NCI-H1105 treated with DMSO at 0.1 percent for 48 hours (cell line): ENCODE results near the gene CCDC177.
A peak's percentile ranks its signal among the peaks of the same experiment; 100 is the strongest.
"Not testable (repeated sequence)": the region's sequence is repeated elsewhere in the genome, so short reads cannot be mapped to it uniquely, and the experiment has no call there.

Experiments used
- DNase-seq: peaks from one replicate; lab custom pipeline; 2025; lab: John Stamatoyannopoulos, UW

Gene CCDC177

DNA sequence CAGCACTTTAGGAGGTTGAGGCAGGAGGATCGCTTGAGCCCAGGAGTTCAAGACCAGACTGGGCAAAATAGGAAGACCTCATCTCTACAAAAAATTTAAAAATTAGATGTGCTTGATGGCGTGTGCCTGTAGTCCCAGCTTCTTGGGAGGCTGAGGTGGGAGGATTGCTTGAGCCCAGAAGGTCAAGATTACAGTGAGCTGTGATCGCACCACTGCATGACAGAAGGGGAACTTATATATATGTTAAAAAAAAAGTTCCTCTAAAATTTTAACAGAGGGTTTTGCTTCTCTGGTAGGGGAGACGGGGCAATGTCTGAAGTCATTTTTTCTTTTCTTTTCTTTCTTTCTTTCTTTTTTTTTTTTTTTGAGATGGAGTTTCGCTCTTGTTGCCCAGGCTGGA, 24.8 kb upstream of the CCDC177 start:
- DNase-seq, result not testable (repeated sequence)

DNA sequence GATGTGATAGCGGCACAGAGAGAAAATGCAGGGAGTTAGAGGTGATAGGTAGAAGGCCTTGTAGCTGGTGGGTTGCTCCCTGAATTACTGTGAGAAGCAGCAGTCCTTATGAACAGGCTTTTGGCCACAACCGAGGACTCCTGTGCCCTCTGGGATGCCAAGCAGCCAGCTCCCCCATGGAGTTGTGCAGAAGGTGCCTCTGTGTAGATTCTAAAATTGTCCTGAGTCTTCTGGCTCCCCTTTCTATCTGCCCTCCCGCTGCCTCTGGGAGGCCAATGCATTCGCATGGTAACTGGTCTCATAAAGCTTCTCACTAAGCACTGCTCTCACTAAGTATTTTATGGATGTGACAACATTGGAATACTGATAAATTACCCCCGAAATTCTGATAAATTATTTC, 20.7 kb upstream of the CCDC177 start:
- DNase-seq, result no peak

DNA sequence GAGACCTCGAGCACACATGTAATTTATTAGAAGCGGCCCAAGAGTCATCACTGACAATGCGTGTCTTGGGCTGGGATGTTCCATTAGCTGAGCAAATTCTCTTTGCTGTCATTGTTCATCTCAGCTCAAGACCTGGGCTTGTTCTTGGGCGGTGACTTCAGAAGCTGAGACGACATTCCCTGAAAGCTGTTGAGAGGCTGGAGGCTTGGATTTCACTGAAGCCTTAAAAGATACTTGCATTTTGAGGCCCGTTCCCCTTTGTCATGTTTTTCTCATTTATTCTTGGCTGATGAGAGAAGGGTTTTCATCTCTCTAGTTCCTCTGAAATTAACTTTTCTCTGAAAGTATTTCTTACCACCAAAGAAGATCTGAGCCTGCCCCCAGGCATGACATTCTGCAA, 20.2 kb upstream of the CCDC177 start:
- DNase-seq, result no peak

DNA sequence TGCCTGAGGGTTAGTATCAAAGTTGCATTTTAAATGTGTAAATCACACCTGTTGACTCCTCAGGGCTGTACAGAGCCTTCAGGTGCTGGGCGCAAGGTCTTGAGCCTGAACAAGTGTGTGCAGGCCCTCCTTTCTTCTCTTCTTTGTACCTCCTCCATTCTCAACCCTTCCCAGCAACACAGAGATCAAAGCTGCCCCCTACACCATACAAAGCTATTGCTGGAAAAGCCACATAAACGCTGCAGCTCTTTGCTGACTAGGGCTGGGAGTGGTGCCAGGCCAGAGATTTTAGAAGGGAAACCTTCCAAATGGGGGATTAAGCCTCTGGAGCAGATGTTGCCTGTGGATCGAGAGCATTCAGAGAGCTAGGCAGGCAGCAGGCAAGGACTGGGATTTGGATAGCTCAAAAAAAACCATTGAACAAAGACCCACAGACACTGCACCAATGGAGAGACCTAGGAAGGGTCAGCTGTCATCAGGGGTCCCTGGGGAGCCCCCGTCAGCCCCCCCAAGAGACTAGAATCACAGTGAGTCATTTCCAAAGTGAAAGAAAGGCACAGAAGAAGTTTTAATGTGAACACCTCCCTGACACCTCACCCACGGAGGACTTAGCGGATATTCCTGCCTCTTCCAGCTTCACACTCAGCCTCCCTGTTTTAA, 18.5 kb upstream of the CCDC177 start:
- peak; percentile 83 for DNase-seq

DNA sequence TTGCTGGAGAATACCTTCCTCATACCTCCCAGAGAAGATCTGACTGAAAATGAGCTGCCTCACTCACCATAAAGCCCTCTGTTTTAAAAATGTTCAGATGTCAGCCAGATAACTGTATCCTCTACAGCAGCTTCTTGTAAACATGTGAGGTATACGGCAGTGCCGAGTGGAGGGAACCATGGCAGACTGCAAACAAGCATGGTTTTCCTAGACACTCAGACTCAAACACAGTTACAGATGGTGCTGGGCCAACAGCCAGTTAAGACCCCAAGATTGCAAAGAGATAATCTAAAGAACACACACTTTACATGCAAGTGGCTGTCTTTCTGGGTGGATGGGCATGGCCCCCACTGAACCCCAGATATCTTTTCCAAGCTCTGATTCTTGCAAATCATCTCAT, 16.6 kb upstream of the CCDC177 start:
- DNase-seq, result no peak

DNA sequence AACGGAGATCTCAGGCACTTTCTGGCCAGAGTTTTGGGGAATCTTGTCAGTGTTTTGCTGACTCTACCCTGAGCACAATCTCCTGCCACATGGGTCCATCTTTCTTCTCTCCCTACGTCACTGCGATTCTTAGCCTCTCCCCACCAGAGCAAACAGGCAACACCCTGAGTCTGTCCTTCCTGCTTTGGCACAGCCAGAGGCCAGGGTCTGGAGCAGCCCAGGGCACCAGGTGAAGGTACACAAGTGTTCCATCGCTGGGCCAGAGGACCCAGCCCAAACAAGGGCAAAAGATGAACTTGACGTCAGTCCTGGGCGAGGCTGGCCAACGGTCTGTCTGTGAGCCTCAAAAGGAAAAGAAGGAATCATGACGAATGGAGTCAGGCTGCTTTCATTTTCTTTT, 12.7 kb upstream of the CCDC177 start:
- DNase-seq, result no peak

DNA sequence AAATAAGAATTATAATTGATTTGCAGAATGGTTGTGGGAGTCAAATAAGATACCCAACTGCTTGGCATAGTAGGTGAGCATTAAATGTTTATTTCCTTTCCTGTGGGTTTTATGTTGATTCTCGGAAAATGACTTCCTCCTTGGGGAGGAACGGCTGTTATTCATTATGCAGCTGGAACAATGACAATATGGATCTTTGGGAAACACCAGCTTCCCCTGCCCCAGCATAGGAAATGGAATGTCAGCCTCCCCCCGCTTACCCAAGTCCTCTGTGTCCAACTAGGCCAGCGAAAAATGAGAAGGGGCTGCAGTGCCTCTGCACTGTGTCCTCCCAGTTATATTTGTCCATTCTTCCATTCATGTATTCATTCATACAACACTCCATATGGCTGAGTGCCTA, 11.7 kb upstream of the CCDC177 start:
- DNase-seq, result no peak

DNA sequence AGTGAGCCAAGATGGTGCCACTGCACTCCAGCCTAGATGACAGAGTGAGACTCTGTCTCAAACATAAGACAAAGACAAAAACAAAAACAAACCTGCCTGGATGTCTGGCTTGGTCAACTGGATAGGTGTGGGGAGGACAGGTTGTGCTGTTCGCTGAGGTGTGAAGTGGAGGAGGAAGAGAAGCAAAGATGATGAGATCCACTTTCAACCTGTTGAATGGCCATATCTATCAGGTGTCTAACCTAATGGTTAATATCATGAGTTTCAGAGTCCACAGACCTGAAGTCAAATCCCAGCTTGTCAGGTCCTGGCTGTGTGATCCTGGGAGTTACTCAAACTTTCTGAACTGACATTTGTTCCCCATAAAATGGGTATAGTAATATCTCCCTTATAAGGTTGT, 9.7 kb upstream of the CCDC177 start:
- DNase-seq, result no peak

DNA sequence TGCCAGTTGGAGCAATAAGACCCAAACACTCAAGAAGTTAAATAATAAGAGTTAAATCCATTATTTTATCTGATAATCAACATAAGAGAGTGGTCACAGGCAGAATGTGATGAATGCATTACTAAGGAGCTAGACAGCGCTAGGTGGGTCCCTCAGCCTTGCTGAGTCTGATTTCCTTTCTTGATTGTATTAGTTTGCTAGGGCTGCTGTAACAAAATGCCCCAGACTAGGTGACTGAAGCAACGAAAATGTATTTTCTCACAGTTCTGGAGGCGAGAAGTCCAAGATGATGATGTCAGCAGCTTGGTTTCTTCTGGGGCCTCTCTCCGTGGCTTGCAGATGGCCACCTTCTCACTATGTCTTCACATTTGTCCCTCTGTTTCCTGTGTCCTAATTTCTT, 8.2 kb upstream of the CCDC177 start:
- no peak for DNase-seq

DNA sequence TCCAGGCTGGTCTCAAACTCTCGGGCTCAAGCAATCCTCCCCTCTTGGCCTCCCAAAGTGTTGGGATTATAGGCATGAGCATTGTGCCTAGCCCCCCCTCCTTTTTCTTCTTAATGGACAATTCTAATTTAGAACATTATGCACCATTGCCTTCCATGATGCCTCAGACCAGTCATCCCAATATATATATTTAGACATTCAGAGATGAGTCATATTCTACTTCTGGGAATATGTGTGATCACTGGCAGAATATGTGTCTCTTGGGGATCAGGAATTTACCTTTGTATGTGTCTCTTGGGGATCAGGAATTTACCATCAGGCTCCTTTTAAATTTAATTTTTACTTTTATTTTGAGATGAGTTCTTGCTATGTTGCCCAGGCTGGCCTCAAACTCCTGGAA, 7.5 kb upstream of the CCDC177 start:
- DNase-seq, result no peak

DNA sequence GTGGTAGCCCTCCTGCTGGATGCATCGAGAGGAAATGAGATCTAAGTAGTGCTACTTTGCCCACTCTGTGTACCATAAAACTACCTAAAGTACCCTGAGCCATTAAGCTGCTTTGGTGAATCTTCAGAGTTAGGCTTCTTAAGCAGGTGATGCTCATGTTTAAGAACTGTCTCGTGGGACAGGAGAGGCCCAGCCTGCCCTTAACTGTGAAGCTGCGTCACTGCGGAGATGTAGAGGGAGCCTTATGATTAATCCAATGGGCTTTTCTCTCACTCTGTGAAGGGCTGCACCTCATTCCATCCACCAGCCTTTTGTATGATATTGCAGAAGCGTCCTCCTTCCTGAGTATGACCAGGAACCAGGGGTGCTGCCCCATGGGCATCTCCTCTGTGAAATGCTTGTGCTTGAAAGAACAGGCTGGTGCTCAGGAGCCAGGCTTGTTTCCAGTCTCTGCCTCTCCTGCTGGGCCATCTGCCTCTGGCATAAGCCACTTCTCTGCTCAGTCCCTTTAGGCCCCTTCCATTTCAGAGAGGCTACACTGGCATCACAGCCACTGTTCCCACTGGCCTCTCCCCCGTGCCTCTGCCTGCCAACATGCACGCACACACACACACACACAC, 6.8 kb upstream of the CCDC177 start:
- no peak for DNase-seq

DNA sequence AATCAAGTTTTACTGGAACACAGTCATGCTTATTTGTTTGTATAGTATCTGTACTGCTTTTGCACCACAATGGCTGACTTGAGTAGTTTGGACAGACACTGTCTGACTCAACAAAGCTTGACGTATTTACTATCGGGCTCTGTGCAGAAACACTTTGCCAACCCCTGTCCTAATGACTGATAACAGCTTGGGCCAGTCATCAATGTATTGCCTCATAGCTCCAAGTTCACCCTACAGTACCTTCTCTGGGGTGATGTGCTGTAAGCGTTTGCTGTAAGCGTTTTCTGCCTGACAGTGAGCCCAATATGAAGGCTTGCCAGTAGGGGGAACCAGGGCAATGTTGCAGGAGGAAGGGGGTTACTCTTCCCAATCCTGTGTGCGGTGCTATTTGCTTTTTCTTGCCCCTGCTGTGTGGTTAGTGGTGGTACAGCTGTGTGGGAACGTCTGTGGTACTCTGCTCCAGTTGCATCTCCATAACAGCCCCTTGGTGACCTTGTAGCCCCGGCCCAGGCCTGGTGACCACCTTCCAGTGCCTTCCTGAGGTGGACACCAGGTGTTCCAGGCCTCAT, 5.4 kb upstream of the CCDC177 start:
- DNase-seq, result peak; percentile 8

DNA sequence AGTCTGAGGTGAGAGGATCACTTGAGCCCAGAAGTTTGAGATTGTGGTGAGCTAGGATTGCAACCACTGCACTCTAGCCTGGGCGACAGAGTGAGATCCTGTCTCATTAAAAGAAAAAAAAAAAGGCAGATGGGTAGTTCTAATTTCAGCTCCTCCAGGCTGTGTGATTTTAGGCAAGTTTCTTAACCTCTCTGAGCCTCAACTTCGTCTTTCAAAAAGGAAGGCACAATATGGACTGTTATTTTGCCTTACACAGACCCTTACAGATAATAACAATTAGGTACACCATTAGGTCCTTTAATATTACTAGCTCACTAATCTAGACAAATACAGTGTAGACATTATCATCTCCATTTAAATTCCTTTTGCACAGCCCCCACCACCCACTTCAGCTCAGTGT, 4.8 kb upstream of the CCDC177 start:
- DNase-seq, result no peak

DNA sequence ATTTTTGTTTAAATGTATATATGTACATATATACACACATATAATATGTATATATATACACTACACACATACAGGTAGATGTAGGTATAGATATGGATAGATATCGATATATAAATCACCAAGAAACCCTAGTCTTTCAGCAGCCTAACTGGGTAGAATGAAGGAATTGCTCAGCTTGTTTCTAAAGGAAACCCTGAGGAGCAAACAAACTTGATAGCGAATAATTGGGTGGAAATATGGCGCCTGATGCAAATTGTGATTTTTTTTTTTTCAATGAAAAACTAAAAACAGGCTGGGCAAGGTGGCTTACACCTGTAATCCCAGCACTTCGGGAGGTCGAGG, 254 bp upstream of the CCDC177 start:
- DNase-seq, result no peak

DNA sequence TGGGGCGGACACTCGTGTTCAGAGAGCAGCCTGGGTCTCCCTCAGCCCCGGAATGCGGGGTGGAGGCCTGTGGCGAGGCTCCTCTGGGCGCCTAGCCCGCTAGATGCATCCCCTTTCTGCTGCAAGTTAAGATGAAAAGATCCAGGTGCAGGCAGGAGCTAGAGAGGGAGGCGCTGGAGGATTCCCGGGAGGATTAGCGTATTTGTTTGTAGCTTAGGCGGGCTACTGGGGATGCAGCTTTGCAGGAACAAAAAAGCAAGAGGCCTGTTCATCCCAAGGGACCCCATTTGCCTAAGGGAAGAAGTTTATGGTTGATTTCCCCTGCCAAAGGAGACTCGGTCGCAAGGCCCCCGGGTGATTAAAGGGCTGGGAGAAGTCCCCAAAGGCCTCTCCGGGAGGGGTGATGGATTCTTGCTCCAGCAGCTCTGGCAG, 824 bp downstream of the CCDC177 start:
- DNase-seq, result peak; percentile 79

DNA sequence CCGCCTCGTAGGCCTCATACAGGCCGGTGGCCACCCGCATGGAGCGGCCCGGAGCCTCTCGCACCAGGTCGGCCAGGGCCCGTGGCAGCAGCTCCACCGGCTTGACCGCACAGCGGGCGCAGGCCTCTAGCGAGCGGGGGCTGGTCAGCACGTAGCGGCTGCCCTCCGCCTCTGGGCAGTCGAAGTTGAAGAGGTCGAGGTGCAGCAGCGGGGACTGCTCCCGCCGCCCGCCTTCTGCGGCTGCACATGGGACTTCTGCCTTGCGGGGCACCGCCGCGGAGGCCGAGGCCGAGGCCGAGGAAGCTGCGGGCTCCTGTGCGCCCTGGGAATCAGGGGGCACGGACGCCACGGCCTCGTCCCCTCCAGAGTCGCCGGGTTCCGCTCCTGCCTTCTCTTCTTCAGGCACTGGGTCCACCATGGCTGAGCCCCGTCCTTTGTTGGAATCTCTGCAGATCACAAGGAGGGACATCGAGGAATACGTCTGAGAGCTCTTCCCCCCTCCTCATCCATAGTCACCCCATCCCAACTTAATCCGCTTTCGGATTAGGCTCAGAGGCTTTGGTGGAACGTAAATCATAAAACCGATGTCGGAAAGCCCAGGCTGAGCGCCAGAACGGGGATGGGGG, 1.4 kb downstream of the CCDC177 start:
- DNase-seq, result no peak

DNA sequence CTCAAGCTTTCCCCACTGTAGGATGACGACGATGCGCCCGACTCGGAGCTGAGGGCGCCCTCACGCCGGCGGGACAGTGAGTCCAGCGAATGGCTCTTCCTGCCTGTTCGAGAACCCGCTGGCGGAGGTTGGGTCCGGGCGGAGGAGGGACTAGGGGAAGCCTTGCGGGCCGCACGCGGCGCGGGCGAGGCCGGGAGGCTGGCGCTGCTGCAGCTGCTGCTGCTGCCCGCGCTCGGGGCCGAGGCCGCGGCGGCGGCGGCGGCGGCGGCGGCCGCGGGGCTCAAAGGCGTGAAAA, 1.9 kb downstream of the CCDC177 start:
- DNase-seq, result no peak

DNA sequence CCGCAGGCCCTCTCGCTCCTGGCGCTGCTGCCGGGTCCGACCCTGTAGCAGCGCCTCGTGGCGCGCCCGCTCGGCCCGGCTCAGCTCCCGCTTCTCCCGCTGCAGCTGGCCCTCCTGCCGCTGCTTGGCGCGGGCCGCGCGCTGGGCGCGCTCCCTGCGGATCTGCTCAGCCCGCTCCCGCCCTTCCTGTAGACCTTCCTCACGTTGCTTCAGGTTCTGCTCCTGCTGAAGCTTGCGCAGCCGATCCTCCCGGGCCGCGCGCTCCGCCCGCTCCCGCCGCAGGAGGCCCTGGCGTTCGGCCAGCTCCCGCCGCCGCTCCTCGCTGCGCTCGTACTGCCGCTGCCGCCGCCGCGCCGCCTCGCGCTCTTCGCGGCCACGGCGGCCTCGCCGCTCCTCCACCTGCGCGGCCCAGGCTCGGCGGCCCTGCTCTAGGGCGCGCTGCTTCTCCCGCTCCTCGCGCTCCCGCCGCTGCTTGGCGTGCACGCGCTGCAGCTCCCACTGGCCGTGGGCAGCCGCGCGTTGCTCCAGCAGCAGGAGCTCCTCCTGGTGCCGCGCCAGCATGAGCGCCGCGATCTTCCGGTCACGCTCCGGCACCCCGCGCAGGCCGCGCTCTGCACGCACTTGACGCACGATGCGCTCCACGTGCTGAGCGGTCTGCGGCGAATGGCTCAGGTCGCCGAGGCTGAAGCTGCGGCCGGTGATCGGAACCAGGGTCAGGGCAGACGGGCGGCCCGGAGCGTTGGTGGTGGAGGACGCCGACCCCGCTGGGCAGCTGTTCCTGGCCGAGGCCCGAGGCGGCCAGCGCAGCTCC, 2.4 kb downstream of the CCDC177 start:
- DNase-seq, result no peak

DNA sequence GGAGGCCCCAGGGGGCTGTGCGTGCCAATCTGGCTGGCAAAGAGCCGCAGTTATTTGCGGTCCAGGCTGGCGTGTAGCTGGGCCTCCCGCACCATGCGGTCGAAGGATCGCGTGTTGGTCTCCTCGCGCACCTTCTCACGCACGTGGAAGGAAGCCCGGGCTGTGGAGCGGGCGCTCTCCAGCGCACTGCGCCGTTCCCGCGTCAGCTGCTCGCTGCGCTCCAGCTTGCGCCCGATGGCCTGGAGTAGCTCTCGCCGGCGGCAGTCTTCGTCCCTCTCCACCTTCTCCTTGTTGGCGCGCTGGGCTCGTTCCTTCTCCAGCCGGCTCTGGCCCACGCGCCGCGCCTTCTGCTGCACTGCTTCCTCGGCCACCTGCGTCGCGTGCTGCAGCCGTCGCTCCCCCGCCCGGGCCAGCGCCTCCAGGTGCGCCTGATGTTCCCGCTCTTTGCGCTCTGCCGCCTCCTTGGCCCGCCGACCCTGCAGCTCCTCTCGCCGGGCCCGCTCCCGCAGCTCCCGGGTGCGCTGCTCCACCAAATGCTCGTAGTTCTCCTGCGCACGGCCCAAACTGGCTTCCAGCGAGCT, 3.1 kb downstream of the CCDC177 start:
- no peak for DNase-seq

DNA sequence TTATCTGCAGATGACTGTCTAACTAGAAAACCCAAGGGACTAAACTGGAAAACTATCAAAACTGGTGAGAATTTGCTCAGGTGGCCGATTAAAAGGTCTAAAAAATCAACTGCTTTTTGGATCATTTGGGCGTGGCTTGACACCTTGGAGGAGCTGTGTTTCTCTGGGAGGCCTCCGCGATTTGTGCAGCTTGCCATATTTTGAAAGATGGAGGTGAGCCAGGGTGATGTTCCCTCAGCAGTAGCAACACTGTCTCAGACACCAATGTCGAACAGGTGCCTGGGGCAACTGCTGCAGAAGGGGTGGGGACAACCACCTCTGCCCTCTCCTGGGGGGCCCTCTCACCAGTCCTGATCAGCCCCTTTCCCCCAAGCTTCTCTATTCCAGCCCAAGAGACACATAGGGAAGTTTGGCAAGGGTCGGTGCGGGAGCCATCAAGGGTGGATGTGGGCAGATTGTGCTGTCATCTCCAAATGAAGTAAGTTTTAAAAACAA, 3.8 kb downstream of the CCDC177 start:
- no peak for DNase-seq

DNA sequence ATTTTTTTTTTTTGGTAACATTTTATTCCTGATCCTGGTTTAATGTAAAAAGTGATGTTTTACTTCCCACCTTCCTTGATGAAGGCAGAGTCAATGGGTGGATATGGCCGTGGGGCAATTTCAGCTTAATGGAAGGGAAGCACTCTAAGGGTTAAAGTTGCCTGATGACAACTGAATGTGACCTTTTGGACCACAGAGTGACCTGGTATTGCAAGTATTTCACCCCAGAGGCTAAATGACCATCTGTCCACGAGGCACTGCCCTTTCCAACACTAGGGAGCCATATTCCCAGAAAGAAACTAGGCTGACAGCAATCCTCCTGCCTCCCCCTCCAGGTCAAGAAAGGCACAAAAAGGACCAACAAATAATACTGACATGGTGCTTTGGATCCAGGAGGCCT, 4.8 kb downstream of the CCDC177 start:
- DNase-seq, result no peak

DNA sequence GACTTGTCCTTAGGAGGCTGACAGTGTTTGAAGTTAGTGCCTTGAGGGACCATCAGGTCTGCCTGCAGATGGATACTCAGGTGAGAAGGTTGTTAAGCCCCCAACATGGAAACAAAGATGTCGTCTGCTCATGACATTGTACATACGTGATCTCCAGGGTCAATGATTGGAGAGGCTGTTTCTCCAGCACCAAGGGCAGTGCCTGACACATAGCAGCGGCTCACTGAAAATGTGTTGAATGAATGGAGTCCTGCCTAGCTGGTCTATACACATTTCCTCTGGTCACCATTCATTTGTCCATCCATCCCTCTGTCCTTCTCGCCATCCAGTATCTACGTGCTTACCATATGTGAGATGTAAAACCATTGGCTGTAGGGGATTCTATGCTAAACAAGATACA, 7.1 kb downstream of the CCDC177 start:
- DNase-seq, result no peak
